GM19238 (cell line): ENCODE results near the gene CCDC70.

Experiments
- DNase-seq: peaks from one replicate; pipeline ENCODE4 v3.0.0; 2011; ENCODE audit warnings: low spot score; ENCODE audit not compliant: insufficient read length

Gene CCDC70

DNA sequence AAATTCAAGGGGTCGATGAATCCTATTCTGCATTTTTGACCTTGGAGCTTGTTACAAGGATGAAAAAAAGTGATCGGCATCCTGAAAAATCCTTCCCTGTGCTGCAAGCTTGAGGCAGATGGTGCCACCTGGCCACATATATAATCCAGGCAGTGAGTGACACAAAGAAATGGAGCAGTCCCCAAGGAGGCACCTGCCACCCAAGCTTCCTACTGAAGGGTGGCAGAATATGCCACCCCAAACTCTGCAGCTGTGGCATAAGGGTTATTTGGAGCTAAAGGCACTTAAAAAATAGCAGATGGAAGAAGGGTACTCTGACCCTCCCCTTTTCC lies 32.2 kb upstream of the CCDC70 start:
- DNase-seq, result no peak

GRCh38 chr13:51831519-51831918 lies 30.2 kb upstream of the CCDC70 start:
- DNase-seq, result no peak

GRCh38 chr13:51832471-51833152 lies 29.2 kb upstream of the CCDC70 start:
- peak; percentile 41 for DNase-seq

DNA sequence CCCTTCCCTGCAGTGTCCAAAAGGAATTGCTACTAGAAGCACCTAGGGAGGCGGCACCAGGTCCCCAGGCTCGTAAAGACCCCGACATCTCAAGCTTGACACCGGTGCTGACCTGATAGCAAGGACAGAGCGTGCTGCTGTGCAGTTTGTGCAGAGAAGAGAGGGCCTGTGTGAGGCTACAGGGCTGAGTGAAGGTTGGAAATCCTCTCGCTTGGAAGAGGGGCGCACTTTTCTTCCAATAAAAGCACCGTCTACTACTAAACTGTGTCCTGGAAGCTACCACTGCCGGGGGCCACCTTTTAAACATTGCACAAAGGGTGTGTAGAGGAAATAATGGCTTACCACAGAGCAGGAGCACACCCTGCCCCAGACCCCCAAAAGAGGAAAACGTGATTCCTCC lies 27.8 kb upstream of the CCDC70 start:
- DNase-seq, result no peak

DNA sequence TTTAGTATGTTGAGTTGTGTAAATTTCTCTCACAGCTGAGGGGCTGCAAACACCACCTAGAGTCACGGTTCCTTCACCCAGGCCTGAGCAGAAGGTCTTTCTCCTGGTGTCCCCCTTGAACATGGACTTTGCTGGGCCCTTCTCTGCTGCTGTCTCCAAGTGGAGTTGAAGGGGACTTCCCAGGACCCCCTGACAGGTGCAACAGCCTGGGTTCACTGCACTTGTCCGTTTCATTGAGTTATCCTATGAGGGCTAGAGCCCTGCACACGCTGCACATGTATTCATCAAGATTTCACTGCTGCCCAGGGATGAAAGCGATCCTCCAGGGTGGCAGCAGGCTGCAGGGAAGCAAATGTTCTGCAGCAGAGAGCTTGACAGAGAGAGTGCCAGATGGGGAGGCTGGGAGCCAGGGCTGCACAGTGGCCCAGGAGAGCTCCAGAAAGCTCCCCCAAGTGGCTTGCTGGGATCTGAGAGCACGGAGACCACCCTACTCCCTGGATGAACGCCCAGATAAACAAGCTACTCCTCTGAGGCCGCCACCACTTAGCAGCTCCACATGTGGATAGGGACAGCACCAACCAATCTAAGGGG lies 27.1 kb upstream of the CCDC70 start:
- DNase-seq, result no peak

- DNase-seq, result no peak
These were observed 24.8 kb upstream of the CCDC70 start for GRCh38 chr13:51837016-51837415.

DNA sequence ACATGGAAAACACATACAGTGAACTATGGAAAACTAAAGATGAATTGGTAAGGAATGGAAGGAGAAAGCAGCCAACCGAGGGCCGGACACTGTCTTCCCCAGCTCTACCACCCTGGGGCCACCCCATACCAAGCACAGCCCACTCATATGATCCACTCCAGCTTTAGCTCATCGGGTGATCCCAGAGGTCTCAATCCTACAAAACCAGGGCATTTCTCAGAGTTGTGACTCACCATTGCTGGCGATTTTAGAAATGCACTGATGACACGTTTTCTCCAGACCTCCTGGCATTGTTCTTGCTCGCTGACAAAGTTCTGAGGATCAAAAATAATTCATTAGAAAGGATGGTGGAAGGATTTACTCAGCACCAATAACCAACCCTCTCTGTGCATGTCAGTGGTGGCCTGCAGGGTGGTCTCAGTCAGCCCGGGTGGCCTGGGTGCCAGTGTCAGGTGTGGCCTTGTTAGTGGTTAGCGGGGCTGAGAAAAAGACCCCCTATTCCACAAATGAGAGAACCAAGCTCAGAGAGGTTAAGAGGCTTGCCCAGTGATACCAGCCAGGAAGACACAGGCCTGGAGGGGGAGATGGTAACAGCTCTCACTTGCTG lies 23.4 kb upstream of the CCDC70 start:
- no peak for DNase-seq

DNA sequence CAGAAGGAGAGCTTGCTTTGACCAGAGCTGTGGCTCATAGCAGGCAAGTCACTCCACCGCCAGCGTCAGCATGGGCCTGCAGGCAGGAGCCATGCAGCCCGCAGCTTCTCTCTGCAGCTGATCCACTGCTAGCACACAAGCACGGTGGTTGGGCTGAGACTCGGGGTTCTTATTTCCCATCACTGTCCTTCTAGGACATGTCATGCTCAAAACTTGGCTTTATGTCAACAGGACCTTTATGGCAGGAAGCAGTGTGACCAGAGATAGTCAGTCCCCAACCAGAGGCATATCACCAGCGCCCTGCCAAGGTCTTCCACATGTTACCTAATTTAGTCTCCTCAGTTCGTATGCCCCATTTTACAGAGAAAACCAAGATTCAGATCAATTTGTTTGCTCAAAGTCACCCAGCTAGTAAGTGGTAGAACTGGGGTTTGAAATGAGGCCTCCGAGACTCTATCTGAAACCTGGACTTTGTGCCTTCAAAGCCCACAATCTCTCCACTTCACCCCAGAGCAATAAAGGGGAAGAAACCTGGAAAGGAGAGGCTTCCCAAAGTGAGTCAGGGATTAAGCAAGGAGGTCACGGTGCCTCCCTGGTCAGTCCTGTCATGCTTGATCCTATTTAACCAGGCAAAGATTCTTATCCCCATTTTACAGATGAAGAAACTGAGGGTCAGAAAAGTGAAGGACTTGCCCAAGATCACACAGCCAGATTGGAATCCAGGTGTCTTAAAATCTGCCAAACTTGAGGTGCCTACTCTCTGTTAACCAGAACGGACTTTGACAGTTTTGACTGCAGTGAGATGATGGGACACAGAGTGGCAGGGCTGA lies 21.8 kb upstream of the CCDC70 start:
- no peak for DNase-seq

DNA sequence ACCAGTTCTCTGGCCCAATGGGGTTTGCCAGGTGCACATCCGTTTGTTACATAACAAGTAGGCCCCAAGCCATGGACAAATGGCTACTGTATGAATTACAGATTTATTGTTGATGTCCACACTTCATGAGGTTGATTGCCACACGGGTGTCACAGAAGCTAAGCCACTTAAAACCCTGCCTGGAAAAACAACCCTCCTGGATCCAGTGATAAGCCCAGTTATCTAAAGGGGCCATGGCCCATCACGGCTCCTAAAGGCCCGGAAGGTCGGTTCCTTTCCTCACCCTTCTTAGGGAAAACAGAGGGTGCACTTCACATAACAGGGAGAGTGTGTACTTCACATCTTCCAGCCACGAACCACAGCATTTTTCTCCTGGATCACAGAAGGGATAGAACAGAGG lies 20.9 kb upstream of the CCDC70 start:
- no peak for DNase-seq

GRCh38 chr13:51841732-51842131 lies 20.0 kb upstream of the CCDC70 start:
- no peak for DNase-seq

- no peak for DNase-seq
These were observed 18.2 kb upstream of the CCDC70 start for GRCh38 chr13:51843529-51843928.

DNA sequence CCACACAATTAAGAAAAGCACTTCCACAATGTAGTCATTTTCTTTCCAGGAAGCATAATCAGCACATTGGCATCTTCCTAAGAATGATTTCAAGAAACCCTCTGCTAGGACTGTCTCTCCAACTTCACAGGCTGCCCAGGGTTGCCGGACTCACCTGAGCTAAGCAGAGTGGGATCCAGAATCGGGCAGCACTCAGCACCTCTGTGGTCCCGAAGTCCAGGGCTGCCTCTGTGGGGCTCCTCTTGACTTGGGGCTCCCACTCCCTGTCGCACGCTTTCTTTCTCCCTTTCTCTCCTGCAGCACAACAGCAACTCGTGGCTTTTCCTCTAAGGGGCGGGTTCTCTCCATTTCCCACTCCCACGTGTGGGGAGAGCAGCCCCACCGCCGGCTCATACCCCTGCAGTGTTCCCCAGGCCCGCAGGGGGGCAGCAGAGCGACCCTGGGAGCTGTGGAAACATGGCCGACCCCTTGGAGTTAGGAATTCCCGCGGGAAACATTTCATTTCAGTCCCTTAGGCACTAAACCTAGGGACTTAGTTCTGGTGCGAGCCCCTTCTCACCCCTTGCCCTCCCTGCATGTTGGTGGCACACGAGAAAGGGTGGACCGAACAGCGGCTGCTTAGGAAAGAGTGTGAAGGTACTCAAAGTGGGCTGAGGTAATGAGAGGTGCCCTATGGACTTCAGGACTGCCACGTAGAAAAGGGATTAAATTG lies 16.8 kb upstream of the CCDC70 start, which contains the start of gene TMEM272:
TSS of gene TMEM272 (minus strand) at position 316 of the 712 bp plus-strand sequence. CDS start 6,647 bp downstream, outside the sequence.
- DNase-seq, result peak; percentile 66

GRCh38 chr13:51845574-51846318 lies 16.0 kb upstream of the CCDC70 start:
- no peak for DNase-seq

- no peak for DNase-seq
These were observed 15.0 kb upstream of the CCDC70 start for GRCh38 chr13:51846756-51847155.

GRCh38 chr13:51848674-51849073 lies 13.1 kb upstream of the CCDC70 start:
- no peak for DNase-seq

GRCh38 chr13:51849145-51850101 lies 12.3 kb upstream of the CCDC70 start:
- DNase-seq, result peak; percentile 32

DNA sequence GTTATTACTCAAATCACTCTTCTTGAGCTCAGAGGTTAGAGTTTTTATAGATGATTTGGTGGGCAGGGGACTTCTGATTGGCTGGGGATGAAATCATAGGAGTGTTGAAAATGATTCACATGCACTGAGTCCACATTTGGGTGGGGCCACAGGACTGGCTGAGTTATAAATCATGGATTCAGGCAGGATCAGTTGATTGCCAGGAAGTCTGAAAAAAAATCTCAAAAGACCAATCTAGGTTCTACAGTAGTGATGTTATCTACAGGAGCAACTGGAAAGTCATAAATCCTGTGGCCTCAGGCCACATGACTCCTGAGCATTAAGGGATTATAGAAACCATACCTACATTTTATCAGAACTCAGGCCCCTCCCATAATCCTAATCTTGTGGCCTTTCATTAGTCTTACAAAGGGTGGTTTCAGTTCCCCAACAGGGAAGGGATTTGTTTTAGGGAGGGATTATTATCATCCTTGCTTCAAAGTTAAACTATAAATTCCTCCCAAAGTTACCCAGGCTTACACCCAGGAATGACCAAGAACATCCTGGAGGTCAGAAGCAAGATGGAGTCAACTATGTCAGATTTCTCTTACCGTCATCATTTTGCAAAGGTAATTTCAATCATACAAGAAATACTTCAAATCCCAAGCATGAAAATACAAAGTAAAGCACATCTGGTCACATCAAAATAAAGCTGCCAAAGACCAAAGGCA lies 5.6 kb upstream of the CCDC70 start:
- no peak for DNase-seq

DNA sequence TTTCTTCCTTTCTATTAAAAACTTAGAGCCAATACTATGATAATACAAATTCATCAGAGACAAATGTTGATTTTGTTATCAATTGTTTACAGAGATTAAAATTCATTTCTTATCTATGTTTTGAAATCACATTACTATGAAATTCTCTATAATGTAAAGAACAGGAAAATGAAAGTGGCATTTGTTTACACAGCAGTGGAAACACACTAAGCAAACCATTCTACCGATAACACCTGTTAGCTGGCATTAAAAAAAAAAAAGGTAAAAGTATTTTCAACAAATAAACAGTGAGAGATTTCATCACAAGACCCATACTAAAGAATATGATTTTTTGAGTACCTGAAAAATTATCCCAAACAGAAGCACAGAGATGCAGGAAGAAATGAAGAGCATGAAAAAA lies 4.8 kb upstream of the CCDC70 start:
- no peak for DNase-seq
